Hepatic stellate cell (primary cell): ENCODE measurements around the gene TRAF3.

ENCODE experiments used
- DNase-seq: peaks from one replicate; pipeline ENCODE4 v3.0.0; 2011; ENCODE audit warnings: low spot score

Gene TRAF3

GRCh38 chr14:102778338-102779083 lies 1.3 kb downstream of the TRAF3 start:
- no peak for DNase-seq

GRCh38 chr14:102779084-102779462 lies 1.8 kb downstream of the TRAF3 start:
- DNase-seq = no peak

GRCh38 chr14:102779574-102780315 lies 2.5 kb downstream of the TRAF3 start:
- no peak for DNase-seq

- no peak for DNase-seq
Measured at GRCh38 chr14:102781063-102781462, 3.8 kb downstream of the TRAF3 start.

- DNase-seq = no peak
Measured at GRCh38 chr14:102782974-102783373, 5.7 kb downstream of the TRAF3 start.

GRCh38 chr14:102784892-102785594 lies 7.8 kb downstream of the TRAF3 start:
- DNase-seq = no peak

GRCh38 chr14:102785595-102785963 lies 8.3 kb downstream of the TRAF3 start:
- DNase-seq = no peak

- DNase-seq = no peak
Measured at GRCh38 chr14:102786768-102787167, 9.5 kb downstream of the TRAF3 start.

GRCh38 chr14:102789349-102789748 lies 12.1 kb downstream of the TRAF3 start:
- no peak for DNase-seq

- no peak for DNase-seq
Measured at GRCh38 chr14:102793531-102794328, 16.5 kb downstream of the TRAF3 start.

- DNase-seq = peak; percentile 82
Measured at GRCh38 chr14:102795060-102795925, 18.0 kb downstream of the TRAF3 start.

- DNase-seq = no peak
Measured at GRCh38 chr14:102796661-102797190, 19.5 kb downstream of the TRAF3 start.

GRCh38 chr14:102798926-102799325 lies 21.7 kb downstream of the TRAF3 start:
- DNase-seq = no peak

- peak; percentile 64 for DNase-seq
Measured at GRCh38 chr14:102799684-102800562, 22.7 kb downstream of the TRAF3 start.

- DNase-seq = no peak
Measured at GRCh38 chr14:102802834-102803523, 25.7 kb downstream of the TRAF3 start.

GRCh38 chr14:102804858-102805257 lies 27.6 kb downstream of the TRAF3 start:
- DNase-seq = no peak

GRCh38 chr14:102805371-102805891 lies 28.2 kb downstream of the TRAF3 start:
- peak; percentile 29 for DNase-seq

- no peak for DNase-seq
Measured at GRCh38 chr14:102805941-102806340, 28.7 kb downstream of the TRAF3 start.

- DNase-seq = no peak
Measured at GRCh38 chr14:102806447-102806846, 29.2 kb downstream of the TRAF3 start.
